H1 (cell line): ENCODE data around the gene EEF2K. TPM values are rescaled to one million over a fixed set of nuclear protein-coding genes. Genes with fewer than 3 reads are reported as not detected.

Experiments
- ASH2L ChIP-seq: fragments of 200-600, 300-600 bp; sonication (generic); IDR thresholded peaks from one replicate; pipeline ENCODE4 v1.7.1; 2017; ENCODE audit warnings: low read length
- CBX8 ChIP-seq: fragments of 300-800, 300-1000 bp; sonication (generic); IDR thresholded peaks from 2 replicates; pipeline ENCODE4 v1.7.1; 2016; ENCODE audit warnings: low read depth, low read length, borderline replicate concordance
- EZH2 ChIP-seq: fragments of 200-600 bp; sonication (generic); IDR thresholded peaks from 2 replicates; pipeline ENCODE4 v1.7.1; 2012; ENCODE audit warnings: low read depth, mild to moderate bottlenecking, moderate library complexity, low read length, inconsistent platforms; ENCODE audit not compliant: severe bottlenecking
- NANOG ChIP-seq: IDR thresholded peaks from 2 replicates; pipeline ENCODE4 v1.6.1; 2011; ENCODE audit warnings: low read length, low read depth, mild to moderate bottlenecking, inconsistent platforms; ENCODE audit not compliant: insufficient read depth, poor library complexity, severe bottlenecking
- POLR2AphosphoS5 ChIP-seq: IDR thresholded peaks from 2 replicates; pipeline ENCODE4 v1.6.1; 2011; ENCODE audit warnings: low read depth, low read length
- RBBP5 ChIP-seq: IDR thresholded peaks from 2 replicates; pipeline ENCODE4 v1.7.1; 2012; ENCODE audit warnings: low read depth, mild to moderate bottlenecking, inconsistent platforms, low read length, moderate library complexity, borderline replicate concordance
- RFX5 ChIP-seq: IDR thresholded peaks from 2 replicates; pipeline ENCODE4 v1.6.1; 2011; ENCODE audit warnings: low read depth, low read length, improper control_type of control experiment, borderline replicate concordance
- SUZ12 ChIP-seq: fragments of 200-600 bp; sonication (generic); IDR thresholded peaks from 2 replicates; pipeline ENCODE4 v1.6.1; 2012; ENCODE audit warnings: mild to moderate bottlenecking, inconsistent platforms, low read length, moderate library complexity, mixed read lengths
- TEAD4 ChIP-seq: IDR thresholded peaks from 2 replicates; pipeline ENCODE4 v1.6.1; 2012; ENCODE audit warnings: low read depth, low read length, inconsistent platforms, mixed read lengths
- polyA plus RNA-seq, 7 experiments: library from polyadenylated mRNA; depleted of rRNA in 3 of 7; stranded (reverse) in 5 of 7; unstranded in 2 of 7; fragments of >200 nt in 5 of 7; fragments of 200-250 nt in 2 of 7; gene quantifications; 1 replicate in 5 of 7; 2 replicates in 1 of 7; 4 replicates in 1 of 7; pipeline versions ENCODE4 v1.2.1 to v1.2.3, GENCODE V29; 2011 to 2013; ENCODE audit warnings: missing spikeins in 2 of 7, mixed read lengths in 2 of 7
- total RNA-seq: library from RNA; stranded (reverse); fragmentation: NEBNext Ultra II Directional; extraction: Animal tissue kit (Norgen Biotek cat#: 25700); gene quantifications from 2 replicates; pipeline ENCODE4 v1.2.1, GENCODE V29; 2021
- TF ChIP-seq, protein P1 (sequence below): fragments of 300-600 bp; sonication (generic); IDR thresholded peaks from 2 replicates; pipeline ENCODE4 v1.7.1; 2012; ENCODE audit warnings: low read length, moderate library complexity, mild to moderate bottlenecking, inconsistent platforms; ENCODE audit not compliant: insufficient replicate concordance

Gene EEF2K
- total and polyA plus RNA-seq, 2 of the 8 experiments (the other 6 are each of a cell fraction or from before 2014, with no cell fraction given): 14.9 to 30.2 TPM

DNA sequence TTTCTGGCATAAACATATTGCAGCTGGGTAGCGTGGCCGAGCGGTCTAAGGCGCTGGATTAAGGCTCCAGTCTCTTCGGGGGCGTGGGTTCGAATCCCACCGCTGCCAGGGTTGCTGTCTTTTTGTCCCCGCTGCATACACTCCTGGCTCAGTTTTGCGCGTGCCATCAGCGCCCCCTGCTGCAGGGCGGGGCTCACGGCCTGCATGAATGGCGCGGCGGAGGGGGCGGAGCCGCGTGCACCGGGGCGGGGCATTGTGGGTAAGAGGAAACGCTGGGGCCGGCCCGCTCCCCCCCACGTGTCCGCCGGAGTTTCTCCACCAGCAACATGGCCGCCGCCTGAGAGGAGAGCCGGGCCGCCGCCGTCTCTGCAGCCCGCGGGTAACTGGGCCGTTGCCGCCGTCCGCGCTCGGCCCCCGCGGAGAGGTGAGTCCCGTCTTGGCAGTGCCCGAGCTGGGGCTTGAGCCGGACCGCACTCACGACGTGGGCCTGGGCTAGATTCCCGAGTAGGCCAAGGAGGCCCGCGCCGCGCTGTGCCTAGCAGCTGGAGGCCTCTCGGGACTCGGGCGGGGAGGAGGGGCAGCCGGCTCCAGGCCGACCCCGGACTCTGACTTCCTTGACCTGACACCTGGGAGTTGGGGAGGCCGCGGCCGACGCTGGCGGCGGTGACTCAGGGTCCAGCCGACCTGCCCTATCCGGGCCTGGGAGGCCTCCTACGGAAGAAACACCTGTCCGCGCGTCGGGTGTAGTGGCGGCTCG is 91.2 kb downstream of the EEF2K start, which contains the start of gene POLR3E (continued):
- TF ChIP-seq, protein P1, sequence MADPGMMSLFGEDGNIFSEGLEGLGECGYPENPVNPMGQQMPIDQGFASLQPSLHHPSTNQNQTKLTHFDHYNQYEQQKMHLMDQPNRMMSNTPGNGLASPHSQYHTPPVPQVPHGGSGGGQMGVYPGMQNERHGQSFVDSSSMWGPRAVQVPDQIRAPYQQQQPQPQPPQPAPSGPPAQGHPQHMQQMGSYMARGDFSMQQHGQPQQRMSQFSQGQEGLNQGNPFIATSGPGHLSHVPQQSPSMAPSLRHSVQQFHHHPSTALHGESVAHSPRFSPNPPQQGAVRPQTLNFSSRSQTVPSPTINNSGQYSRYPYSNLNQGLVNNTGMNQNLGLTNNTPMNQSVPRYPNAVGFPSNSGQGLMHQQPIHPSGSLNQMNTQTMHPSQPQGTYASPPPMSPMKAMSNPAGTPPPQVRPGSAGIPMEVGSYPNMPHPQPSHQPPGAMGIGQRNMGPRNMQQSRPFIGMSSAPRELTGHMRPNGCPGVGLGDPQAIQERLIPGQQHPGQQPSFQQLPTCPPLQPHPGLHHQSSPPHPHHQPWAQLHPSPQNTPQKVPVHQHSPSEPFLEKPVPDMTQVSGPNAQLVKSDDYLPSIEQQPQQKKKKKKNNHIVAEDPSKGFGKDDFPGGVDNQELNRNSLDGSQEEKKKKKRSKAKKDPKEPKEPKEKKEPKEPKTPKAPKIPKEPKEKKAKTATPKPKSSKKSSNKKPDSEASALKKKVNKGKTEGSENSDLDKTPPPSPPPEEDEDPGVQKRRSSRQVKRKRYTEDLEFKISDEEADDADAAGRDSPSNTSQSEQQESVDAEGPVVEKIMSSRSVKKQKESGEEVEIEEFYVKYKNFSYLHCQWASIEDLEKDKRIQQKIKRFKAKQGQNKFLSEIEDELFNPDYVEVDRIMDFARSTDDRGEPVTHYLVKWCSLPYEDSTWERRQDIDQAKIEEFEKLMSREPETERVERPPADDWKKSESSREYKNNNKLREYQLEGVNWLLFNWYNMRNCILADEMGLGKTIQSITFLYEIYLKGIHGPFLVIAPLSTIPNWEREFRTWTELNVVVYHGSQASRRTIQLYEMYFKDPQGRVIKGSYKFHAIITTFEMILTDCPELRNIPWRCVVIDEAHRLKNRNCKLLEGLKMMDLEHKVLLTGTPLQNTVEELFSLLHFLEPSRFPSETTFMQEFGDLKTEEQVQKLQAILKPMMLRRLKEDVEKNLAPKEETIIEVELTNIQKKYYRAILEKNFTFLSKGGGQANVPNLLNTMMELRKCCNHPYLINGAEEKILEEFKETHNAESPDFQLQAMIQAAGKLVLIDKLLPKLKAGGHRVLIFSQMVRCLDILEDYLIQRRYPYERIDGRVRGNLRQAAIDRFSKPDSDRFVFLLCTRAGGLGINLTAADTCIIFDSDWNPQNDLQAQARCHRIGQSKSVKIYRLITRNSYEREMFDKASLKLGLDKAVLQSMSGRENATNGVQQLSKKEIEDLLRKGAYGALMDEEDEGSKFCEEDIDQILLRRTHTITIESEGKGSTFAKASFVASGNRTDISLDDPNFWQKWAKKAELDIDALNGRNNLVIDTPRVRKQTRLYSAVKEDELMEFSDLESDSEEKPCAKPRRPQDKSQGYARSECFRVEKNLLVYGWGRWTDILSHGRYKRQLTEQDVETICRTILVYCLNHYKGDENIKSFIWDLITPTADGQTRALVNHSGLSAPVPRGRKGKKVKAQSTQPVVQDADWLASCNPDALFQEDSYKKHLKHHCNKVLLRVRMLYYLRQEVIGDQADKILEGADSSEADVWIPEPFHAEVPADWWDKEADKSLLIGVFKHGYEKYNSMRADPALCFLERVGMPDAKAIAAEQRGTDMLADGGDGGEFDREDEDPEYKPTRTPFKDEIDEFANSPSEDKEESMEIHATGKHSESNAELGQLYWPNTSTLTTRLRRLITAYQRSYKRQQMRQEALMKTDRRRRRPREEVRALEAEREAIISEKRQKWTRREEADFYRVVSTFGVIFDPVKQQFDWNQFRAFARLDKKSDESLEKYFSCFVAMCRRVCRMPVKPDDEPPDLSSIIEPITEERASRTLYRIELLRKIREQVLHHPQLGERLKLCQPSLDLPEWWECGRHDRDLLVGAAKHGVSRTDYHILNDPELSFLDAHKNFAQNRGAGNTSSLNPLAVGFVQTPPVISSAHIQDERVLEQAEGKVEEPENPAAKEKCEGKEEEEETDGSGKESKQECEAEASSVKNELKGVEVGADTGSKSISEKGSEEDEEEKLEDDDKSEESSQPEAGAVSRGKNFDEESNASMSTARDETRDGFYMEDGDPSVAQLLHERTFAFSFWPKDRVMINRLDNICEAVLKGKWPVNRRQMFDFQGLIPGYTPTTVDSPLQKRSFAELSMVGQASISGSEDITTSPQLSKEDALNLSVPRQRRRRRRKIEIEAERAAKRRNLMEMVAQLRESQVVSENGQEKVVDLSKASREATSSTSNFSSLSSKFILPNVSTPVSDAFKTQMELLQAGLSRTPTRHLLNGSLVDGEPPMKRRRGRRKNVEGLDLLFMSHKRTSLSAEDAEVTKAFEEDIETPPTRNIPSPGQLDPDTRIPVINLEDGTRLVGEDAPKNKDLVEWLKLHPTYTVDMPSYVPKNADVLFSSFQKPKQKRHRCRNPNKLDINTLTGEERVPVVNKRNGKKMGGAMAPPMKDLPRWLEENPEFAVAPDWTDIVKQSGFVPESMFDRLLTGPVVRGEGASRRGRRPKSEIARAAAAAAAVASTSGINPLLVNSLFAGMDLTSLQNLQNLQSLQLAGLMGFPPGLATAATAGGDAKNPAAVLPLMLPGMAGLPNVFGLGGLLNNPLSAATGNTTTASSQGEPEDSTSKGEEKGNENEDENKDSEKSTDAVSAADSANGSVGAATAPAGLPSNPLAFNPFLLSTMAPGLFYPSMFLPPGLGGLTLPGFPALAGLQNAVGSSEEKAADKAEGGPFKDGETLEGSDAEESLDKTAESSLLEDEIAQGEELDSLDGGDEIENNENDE: no peak
- TF ChIP-seq EZH2 (no peak), CBX8 (no peak), TEAD4 (peak; percentile 89), SUZ12 (no peak), NANOG (no peak), RBBP5 (peak; percentile 97; the same call in 1 of the 2 replicates), POLR2AphosphoS5 (no peak; the same call in 1 of the 2 replicates), RFX5 (no peak), ASH2L (peak; percentile 88)
